GM21528 (cell line): Measurements from ENCODE around the gene PLEKHA8.

Source experiments
- ATAC-seq: cut with Tn5 transposase; IDR thresholded peaks from one replicate; pipeline ENCODE4 v1.9.1; 2021; ENCODE audit warnings: mild to moderate bottlenecking, moderate library complexity; ENCODE audit not compliant: unreplicated experiment, low FRiP score

The PLEKHA8 gene, protein sequence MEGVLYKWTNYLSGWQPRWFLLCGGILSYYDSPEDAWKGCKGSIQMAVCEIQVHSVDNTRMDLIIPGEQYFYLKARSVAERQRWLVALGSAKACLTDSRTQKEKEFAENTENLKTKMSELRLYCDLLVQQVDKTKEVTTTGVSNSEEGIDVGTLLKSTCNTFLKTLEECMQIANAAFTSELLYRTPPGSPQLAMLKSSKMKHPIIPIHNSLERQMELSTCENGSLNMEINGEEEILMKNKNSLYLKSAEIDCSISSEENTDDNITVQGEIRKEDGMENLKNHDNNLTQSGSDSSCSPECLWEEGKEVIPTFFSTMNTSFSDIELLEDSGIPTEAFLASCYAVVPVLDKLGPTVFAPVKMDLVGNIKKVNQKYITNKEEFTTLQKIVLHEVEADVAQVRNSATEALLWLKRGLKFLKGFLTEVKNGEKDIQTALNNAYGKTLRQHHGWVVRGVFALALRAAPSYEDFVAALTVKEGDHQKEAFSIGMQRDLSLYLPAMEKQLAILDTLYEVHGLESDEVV

DNA sequence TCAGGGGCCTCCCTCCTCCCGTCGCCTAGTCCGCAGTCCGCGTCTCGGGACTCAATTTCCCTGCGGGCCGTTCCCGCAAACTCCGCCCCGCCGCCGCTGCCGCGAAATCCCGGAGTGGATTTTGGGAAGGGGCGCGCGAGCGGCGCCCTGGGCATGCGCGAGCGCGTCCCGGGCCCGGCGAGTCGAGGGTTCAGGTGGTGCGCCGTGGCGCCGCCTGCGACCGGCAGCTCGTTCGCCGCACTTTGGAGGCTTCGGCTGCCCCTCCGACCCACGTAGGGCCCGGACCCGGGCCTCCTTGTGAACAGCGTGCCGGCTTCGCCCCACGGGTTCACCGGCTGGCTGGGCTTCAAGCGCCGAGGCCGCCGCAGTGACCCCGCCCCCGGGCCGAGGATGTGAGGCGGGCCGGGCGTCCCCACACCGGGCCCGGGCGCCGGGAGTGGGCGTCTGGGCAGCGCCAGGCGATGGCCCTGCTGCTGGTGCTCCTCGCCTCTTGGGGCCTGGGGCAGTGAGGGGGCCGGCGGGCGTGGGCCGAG is at the start of gene PLEKHA8:
Gene PLEKHA8 (plus strand): TSS at position 197 of the 533 bp plus-strand sequence. CDS start 351 bp downstream, outside the sequence.
- ATAC-seq = peak; percentile 48

DNA sequence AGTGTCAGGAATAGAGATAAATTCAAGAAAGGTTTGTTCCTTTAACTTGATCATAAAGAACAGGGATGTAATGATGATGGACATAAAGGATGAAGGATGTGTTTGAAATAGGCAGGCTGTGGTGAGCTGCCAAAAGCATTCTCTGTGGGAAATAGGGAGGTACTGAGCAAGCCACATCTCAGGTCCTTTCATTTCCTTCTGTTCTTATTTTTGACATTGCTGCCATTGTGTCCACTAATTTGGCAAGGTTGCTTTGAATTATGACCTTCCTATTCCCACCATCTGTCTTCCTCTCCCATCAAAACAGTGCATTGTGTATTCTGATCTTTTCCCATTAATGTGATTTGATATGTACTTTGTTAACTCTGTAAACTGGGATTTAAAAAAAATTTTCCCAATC is 48.1 kb upstream of the PLEKHA8 start:
- no peak for ATAC-seq

DNA sequence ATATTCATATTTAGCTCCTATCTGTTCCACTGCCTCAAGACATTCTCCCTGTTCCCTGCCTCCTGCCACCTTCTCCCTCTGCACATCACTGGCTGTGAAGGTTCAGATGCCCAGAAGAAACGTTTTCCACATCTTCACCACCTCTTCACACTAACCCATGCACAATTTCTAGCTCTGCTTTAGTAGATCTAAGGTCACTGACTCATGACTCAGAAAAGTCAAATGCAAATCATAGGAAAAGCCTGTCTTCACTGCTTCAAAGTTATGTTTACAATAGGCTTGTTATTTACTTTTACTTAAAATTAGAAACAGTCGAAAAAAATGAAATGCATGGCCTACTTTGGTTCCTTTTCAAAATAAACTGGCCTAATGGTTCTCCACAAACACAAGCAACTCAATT is 41.1 kb upstream of the PLEKHA8 start:
- ATAC-seq = no peak

DNA sequence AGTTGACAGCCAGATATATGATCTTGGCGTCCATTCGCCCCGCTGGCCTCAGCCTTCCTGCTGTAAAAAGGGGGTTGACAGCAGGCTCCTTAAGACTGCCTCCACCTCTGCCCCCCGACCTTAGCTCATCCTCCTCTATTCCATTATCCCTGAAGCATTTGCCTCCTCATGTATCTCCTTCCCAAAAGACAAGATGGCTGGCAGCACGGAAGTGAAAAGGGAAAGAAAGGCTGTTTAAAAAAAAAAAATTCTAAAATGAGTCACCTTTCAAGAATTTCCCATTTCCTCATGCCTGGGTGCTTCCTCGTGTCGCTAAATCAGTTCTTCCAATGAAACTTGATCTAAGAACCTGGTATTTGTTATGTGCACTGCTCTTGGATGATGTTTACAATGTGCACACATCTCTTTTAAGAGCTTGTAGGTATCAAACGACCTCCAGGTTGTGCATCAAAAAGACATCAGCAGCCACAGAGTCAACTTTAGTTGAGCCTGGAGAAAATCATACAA is 40.3 kb upstream of the PLEKHA8 start:
- no peak for ATAC-seq

DNA sequence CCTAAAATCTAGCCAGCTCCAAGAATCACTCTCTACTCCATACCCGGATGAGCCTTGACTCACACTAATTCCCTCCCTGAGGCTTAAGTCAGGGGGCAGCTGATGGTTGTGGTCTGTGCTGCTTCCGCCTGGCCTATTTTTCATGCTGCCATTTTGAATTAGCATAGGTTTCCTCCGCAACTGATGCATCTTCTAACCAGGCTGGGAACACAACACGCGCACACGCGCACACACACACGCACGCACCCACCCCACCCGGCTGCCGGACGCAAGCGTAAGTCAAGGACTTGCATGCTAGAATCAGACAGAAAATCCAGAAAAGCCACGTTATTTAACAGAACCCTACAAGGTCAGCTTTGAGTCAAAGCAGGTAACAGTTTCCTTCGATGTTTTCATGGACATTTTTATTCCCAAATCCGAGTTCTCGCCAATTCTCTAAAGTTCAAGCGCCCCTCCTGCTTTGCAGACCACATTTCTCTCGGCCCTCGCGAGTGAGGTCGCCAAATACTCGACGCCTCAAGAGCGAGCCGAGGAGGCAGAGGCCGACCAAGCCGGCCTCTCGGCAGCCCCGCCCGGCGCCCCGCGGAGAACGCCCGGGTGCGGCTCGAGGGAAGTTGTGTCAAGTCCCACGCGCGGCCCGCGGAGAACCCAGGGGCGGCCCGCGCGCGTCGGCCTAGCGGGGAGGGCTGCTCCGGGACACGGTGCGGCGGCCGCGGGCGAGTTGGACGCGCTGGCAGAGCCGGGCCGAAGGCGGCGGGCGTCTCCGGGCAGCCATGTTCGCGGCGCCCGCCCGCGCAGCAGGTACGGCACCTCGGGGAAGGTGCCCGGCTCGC is 39.6 kb upstream of the PLEKHA8 start:
- ATAC-seq = peak; percentile 43

DNA sequence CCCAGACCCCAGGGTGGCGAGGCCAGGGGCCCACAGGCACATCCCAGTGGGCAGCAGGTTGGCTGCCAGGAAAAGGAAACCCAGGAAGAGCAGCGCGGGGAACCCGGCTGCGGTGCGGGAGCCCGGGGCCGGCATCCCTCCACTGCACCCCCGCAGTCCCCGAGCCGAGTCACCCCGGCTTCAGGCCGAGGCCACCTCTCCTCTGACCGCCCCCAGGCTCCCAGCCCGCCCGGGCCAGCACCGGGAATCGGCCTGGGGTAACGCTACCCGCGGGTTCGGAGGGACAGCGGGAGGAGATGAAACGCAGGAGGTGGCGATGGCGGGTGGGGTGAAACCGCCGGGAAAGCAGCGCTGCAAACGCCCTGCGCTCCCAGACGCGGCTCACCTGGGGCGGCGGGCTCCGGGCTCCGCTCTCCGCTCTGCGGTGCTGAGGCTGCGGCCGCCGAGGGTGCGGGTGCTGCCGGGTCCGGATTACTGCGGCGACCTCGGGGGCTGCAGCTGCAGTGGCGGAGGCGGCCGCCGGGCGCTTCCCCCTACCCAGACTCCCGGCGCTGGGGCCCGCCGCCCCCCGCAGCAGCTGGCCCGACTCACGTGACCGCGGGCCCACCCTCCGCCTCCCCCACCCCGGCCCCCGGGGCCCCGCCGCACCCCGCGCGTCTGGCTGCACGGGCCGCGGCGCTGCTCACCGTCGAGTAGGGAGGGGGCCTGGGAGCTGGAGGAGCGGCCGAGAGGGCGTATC is 38.8 kb upstream of the PLEKHA8 start, which contains the start of gene SCRN1:
Gene SCRN1 (minus strand): TSS at position 545 of the 739 bp plus-strand sequence. CDS start 20,734 bp downstream, outside the sequence.
- ATAC-seq = peak; percentile 40

DNA sequence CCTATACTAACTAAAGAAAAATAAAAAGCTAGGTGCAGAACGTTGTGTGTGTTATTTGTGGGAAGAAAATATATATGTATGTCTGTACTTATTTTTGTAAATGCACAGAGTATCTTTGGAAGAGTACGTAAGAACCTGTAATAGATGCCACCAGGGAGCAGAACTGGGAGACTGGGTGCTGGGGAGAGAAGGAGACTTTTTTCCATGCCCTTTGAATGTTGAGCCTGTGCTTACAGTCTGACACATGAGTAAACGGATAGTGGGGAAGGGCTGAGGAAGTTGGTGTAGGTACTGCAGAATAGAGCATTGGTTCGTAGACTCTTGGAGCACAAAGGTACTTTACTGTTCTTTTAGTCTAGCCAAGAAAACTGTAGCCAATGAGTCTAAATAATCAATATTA is 37.3 kb upstream of the PLEKHA8 start:
- no peak for ATAC-seq

DNA sequence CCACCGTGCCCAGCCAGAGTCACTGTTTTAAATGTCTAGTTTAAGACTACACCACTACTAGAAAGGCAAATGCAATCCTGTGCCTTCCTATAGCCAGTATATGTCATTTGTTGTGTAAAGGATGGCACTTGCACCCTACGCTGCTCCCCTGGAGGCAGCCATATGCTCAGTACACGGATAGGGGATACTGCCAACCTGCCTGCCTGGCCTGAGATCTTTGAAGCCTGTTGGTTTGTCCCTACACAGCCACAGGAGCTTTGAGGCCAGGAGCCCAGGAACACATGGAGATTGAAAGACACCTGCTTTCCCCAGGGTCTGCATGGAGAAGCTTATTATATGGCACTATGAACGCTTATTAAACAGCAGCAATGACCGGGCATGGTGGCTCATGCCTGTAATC is 36.3 kb upstream of the PLEKHA8 start:
- no peak for ATAC-seq

DNA sequence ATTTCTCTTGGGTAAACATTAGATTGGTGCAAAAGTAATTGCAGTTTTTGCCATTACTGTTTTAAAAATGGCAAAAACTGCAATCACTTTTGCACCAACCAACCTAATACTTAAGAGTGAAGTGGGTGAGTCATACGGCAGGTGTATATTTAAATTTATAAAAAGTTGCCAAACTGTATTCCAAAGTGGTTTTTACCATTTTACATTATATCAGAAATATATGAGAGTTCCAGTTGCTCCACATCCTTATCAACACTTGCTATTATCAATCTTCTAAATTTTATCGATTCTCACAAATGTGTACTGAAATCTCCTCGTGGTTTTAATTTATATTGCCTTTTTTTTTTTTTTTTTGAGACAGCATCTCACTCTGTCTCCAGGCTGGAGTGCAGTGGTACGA is 35.1 kb upstream of the PLEKHA8 start:
- ATAC-seq = no peak

DNA sequence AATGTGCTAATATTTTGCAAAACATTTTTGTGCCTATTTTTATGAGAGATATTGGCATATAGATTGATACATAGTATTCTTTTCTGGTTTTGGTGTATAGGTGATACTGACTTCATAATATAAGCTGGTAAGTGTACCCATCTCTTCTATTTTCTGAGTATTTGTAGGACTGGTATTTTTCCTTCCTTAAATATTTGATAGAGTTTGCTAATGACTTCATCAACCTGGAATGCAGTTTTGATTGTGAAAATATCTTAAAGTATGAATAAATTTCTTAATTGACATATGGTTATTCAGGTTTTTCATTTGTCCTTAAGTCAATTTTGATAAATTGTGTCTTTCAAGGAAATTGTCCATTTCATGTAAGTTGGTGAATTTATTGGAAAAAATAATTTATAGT is 32.6 kb upstream of the PLEKHA8 start:
- ATAC-seq = no peak

DNA sequence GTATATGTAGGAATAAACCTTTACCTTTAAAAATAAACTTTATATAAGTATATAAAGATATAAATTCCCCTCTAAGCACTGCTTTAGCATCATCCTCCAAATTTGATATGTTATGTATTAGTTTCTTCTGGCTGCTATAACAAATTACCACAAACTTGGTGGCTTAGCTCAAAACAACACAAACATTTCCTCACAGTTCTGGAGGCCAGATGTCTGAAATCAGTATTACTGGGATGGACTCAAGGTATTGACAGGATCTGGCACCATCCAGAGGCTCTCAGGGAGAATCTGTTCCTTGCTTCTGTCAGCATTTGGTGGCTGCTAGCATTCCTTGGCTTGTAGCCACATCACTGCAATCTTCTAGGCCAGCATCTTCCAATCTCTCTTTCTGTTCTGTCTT is 31.9 kb upstream of the PLEKHA8 start:
- ATAC-seq = no peak

DNA sequence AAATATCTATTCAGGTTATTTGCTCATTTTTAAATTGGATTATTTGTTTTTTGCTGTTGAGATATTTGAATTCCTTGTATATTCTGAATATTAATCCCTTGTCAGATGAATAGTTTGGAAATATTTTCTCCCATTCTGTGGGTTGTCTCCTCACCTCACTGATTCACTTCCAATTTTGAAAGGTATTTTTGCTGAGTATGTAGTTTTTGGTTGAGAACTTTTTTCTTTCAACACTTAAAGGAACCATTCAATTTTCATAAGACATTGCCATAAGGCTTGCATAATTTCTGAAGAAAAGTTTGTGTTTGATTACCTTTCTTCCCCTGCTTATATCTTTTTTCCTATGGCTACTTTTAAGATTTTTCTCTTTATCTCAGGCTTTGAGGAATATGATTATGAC is 29.7 kb upstream of the PLEKHA8 start:
- ATAC-seq = no peak

DNA sequence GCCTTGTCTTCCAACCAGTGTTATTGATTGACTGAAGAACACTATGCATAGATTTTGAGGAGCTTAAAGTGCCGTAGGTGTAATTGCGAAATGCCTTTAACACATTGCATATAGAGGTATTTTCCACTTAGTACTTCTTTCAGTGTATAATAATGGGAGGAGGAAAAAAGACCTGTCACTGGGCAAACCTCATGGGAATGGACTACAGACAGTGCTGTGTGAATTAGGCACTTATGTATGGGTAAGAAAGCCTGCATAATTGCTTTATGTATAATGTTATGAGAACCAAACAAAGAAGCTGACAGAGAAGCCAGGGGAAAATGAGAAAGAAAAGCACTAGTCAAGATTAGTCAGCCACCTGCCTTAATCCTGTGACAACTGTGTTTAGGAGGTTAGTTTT is 26.2 kb upstream of the PLEKHA8 start:
- ATAC-seq = no peak

DNA sequence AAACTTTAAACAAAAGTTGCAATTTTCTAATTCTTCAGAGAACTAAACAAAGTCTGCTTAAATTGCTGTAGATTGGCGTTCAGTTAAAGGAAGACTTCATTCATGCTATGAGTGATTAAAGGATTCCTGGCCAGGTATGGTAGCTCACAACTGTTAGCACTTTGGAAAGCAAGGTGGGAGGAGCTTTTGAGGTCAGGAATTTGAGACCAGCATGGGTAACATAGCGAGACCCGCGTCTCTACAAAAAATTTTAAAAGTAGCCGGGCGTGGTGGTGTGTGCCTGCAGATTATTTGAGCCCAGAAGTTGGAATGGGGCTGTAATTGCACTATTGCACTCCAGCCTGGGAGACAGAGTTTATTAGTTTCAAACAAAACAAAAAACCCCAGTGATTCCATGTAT is 25.1 kb upstream of the PLEKHA8 start:
- ATAC-seq = no peak

DNA sequence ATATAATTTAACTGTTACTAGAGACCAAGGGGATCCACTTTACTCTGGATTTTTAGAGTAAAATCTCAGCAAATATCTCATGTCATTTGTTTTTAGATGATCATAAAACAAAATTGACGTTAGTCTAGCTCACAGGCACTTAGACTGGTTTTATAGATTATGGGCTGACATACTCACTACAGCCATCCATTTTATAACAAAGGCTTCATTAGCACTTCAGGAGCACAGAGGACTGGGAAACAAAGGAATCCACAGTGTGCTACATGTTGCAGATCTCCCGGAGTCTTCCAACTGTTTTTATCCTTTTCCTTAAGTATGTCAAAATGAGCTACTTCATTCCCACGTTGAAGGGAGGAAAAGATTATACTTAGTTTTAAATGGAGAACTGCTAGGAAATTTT is 22.7 kb upstream of the PLEKHA8 start:
- ATAC-seq = no peak

DNA sequence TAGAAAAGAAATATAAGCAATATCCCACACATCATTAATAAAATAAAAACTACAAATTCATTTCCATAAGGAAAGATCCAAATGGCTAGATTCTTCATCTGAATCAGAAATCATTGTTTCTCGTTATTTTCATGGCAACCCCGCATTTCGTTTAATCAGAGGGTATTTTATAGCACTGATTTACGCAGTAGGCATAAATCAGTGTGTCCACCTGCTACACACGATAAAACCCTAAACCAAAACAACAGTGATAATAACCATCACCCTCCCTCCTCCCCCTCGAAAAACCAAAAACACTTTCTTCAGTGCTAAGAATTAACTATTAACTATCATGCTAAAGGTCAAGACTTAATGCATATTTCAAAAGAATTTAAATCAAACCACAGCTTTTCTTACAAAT is 18.2 kb upstream of the PLEKHA8 start:
- ATAC-seq = no peak

DNA sequence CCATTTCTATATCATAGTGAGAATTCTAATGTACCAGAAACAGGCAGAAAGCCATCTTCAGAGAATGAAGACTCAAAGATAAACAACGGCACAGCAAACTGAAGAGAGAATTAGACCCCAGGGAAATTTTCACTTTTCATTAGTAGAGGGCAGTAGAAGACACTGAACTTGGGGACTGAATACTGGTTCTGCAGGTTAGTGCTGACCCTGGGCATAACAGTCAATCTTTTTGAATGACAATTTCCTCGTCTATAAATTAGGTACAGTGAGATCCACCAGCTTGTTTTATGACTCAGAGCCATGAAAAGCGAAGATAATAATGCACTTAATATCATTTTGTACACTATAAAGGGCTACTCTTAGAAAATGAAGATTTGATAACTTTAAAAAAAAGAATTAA is 15.5 kb upstream of the PLEKHA8 start:
- ATAC-seq = no peak

DNA sequence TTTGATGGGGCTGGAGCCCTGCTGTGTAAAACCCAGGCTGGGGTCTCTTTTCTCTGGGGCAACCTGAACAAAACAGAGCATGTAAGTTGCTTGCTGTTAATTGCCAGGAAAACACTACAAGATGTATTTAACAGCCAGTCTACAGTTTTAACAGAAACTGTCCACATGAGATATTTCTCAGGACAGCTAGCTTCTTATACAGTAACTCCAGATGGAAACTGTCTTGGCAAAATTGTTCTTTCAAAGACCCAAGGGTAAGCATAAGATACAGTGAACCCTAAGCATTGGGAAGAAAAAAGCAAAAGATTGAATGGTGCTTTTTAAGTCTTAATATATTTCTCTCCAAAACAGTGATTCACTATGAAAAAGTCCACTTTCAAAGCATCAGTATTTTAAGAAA is 9.8 kb upstream of the PLEKHA8 start:
- ATAC-seq = no peak

DNA sequence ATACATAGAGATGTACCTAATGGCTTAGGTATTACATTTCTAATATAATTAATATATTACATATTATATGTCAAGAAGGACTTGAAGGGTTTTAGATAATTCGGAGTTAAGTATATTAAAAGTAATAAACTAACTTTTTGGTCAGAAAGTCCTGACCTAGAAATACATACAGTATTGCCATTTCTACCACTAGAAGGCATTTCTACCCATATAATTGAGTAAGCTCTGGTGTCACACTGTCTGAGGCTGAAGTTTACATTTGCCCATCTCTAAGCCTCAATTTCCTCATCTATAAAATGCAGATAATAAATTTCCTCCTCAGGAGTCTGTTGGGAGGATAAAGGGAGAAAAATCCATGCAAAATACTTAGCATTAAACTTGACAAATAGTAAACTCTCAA is 8.8 kb upstream of the PLEKHA8 start:
- no peak for ATAC-seq

DNA sequence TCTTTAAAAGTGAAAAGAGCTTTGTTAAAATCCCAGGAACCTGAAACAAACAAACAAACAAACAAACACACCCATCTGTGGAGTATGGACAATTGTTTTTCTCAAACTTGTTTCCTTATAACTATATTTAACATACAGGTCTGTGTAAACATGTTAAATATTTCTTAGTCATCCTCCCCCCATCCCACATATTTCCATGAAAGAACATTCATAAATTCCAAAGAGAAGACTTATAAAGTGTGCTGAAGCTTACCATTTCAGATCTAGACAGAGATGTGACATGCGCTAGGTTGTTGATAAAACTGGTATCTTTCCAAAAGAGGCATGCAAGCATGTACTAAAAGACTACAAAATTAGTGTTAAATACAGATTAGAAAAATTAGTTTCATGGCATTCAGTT is 8.3 kb upstream of the PLEKHA8 start:
- ATAC-seq = no peak
